ENCODE data around the gene BICDL1.

DNA sequence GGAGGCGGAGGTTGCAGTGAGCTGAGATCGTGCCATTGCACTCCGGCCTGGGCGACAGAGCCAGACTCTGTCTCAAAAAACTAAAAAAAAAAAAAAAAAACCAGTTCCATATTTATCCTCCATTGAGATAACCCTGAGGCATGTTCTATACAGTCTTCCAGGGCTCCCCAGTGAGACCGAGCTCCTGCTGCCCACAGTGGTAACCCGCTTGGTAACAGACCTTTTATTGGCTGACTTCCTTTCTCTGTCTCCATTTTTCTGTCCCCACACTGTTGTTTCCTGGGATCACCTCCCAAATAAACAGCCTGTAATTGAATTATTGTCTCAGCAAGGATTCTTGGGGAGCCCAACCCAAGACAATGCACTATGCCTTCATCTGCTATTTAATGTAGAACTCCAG, 42.8 kb upstream of the BICDL1 start:
- TF ChIP-seq RAD51 (IDR thresholded peaks at IDR 0.05) (no peak), POLR2A (IDR thresholded peaks at IDR 0.05; ENCODE audit: low read depth, low read length) (no peak), MXI1 (IDR thresholded peaks at IDR 0.05; ENCODE audit: low read depth, low read length) (no peak), EP300 (IDR thresholded peaks at IDR 0.05; ENCODE audit: borderline replicate concordance in 1 of 2, control insufficient read depth in 1 of 2, low read depth in 2 of 2, low read length in 2 of 2) (no peak), CHD2 (IDR thresholded peaks at IDR 0.05; ENCODE audit: borderline replicate concordance, low read depth, low read length) (no peak), TCF12 (IDR thresholded peaks at IDR 0.05; ENCODE audit: low read depth, low read length) (no peak), FOXM1 (IDR thresholded peaks at IDR 0.05; ENCODE audit: low read depth, low read length) (no peak), SP1 (IDR thresholded peaks at IDR 0.05; ENCODE audit: low read depth, low read length) (no peak), TARDBP (IDR thresholded peaks at IDR 0.05; ENCODE audit: borderline replicate concordance) (no peak), GATAD2B (conservative IDR thresholded peaks at IDR 0.05; ENCODE audit: low read depth) (no peak)
- TF ChIP-seq, protein P1, sequence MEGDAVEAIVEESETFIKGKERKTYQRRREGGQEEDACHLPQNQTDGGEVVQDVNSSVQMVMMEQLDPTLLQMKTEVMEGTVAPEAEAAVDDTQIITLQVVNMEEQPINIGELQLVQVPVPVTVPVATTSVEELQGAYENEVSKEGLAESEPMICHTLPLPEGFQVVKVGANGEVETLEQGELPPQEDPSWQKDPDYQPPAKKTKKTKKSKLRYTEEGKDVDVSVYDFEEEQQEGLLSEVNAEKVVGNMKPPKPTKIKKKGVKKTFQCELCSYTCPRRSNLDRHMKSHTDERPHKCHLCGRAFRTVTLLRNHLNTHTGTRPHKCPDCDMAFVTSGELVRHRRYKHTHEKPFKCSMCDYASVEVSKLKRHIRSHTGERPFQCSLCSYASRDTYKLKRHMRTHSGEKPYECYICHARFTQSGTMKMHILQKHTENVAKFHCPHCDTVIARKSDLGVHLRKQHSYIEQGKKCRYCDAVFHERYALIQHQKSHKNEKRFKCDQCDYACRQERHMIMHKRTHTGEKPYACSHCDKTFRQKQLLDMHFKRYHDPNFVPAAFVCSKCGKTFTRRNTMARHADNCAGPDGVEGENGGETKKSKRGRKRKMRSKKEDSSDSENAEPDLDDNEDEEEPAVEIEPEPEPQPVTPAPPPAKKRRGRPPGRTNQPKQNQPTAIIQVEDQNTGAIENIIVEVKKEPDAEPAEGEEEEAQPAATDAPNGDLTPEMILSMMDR (IDR thresholded peaks at IDR 0.05 in 2 of 3, conservative IDR thresholded peaks at IDR 0.05 in 1 of 3; ENCODE audit: control insufficient read depth in 2 of 3, extremely low read depth in 1 of 3, insufficient read depth in 1 of 3, low read depth in 3 of 3, low read length in 3 of 3): no peak
- TF ChIP-seq, protein P2, sequence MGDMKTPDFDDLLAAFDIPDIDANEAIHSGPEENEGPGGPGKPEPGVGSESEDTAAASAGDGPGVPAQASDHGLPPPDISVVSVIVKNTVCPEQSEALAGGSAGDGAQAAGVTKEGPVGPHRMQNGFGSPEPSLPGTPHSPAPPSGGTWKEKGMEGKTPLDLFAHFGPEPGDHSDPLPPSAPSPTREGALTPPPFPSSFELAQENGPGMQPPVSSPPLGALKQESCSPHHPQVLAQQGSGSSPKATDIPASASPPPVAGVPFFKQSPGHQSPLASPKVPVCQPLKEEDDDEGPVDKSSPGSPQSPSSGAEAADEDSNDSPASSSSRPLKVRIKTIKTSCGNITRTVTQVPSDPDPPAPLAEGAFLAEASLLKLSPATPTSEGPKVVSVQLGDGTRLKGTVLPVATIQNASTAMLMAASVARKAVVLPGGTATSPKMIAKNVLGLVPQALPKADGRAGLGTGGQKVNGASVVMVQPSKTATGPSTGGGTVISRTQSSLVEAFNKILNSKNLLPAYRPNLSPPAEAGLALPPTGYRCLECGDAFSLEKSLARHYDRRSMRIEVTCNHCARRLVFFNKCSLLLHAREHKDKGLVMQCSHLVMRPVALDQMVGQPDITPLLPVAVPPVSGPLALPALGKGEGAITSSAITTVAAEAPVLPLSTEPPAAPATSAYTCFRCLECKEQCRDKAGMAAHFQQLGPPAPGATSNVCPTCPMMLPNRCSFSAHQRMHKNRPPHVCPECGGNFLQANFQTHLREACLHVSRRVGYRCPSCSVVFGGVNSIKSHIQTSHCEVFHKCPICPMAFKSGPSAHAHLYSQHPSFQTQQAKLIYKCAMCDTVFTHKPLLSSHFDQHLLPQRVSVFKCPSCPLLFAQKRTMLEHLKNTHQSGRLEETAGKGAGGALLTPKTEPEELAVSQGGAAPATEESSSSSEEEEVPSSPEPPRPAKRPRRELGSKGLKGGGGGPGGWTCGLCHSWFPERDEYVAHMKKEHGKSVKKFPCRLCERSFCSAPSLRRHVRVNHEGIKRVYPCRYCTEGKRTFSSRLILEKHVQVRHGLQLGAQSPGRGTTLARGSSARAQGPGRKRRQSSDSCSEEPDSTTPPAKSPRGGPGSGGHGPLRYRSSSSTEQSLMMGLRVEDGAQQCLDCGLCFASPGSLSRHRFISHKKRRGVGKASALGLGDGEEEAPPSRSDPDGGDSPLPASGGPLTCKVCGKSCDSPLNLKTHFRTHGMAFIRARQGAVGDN (IDR thresholded peaks at IDR 0.05): no peak
- TF ChIP-seq, protein P3, sequence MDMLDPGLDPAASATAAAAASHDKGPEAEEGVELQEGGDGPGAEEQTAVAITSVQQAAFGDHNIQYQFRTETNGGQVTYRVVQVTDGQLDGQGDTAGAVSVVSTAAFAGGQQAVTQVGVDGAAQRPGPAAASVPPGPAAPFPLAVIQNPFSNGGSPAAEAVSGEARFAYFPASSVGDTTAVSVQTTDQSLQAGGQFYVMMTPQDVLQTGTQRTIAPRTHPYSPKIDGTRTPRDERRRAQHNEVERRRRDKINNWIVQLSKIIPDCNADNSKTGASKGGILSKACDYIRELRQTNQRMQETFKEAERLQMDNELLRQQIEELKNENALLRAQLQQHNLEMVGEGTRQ (IDR thresholded peaks at IDR 0.05; ENCODE audit: borderline replicate concordance, low read depth, low read length): no peak
